Diencephalon (tissue), 1 donor: ENCODE data around the gene IGSF21. TPM values are rescaled to one million over a fixed set of nuclear protein-coding genes. Genes with fewer than 3 reads are reported as not detected.

ENCODE experiments used
- total RNA-seq: library from RNA; depleted of rRNA; stranded (reverse); fragments of >200 nt; gene quantifications from one replicate; pipeline ENCODE4 v1.2.3, GENCODE V29; 2014

The IGSF21 gene
- total RNA-seq, result 78.2 TPM

DNA sequence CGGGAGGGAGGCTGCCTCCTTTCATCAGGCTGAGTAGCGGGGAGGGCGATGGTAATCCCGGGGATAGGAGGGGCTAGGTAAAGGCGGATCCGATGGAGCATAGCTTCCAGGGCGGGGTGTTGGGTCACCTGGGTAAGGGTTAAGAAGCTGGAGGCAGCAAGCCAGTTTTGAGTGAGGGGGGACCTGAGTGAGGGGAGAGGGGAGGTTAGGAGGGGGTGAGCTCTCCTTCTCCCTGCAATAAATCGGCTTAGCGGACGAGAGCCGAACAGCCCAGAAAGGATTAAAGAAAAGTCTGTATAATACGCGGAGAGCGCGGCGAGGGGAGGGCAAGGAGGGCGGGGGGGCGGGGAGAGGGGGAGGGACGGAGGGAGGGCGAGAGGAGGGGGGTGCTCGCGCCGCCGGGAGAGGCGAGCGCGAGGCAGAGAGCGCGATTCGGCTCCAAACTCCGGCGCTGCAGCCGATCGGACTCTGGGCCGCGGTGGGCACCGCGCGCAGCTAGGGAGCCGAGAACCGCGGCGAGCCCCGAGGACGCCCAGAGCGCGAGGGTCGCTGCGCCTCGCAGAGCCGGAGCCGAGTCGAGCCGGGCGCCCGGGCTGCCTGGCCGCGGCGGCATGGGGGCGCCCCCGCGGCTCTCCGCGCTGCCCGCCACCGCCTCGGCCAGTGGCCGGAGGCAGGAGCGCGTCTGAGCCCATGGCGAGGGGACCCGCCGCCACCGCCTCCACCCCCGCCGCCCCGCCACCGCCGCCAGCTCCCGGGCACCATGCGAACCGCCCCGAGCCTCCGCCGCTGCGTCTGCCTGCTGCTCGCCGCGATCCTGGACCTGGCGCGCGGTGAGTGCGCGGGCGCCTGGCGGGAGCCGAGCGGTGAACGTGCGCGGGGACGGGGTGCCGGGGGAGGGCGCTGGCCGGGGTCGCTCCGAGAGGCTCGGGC lies at the start of gene IGSF21:
Gene IGSF21, plus strand, starts transcription at position 430 of the 930 bp plus-strand sequence. Its CDS starts 331 bp downstream, at position 761.

